MM.1S (cell line): ENCODE results near the gene OBSCN.

Source experiments
- DNase-seq: peaks from one replicate; pipeline ENCODE4 v3.0.0-alpha.2; 2015
- H2AFZ ChIP-seq: fragments of 300-600 bp; sonication (generic); 2 replicates; pipeline ENCODE4 v1.6.0; 2016; ENCODE audit warnings: antibody characterized with exemption, low read length
- H3F3A ChIP-seq: fragments of 300-600 bp; sonication (generic); 2 replicates; pipeline ENCODE4 v1.6.1; 2016; ENCODE audit warnings: mild to moderate bottlenecking, antibody characterized with exemption, low read length, moderate library complexity, mixed read lengths; ENCODE audit not compliant: insufficient read depth
- H3K27ac ChIP-seq: fragments of 300-600 bp; sonication (generic); 2 replicates; pipeline ENCODE4 v1.5.1; 2016; ENCODE audit warnings: mild to moderate bottlenecking, low read length
- H3K27me3 ChIP-seq: fragments of 300-600 bp; sonication (generic); replicated peaks from 2 replicates; pipeline ENCODE4 v1.6.0; 2016; ENCODE audit warnings: low read length; ENCODE audit not compliant: insufficient read depth
- H3K36me3 ChIP-seq: fragments of 300-600 bp; sonication (generic); replicated peaks from 2 replicates; pipeline ENCODE4 v1.6.1; 2016; ENCODE audit warnings: mild to moderate bottlenecking, low read length, mixed read lengths; ENCODE audit not compliant: insufficient read depth
- H3K4me1 ChIP-seq: fragments of 300-600 bp; sonication (generic); 2 replicates; pipeline ENCODE4 v1.6.1; 2016; ENCODE audit warnings: low read length, mixed read lengths
- H3K4me2 ChIP-seq: fragments of 300-600 bp; sonication (generic); 2 replicates; pipeline ENCODE4 v1.6.0; 2016; ENCODE audit warnings: low read depth, low read length
- H3K4me3 ChIP-seq: fragments of 300-600 bp; sonication (generic); 2 replicates; pipeline ENCODE4 v1.5.1; 2016; ENCODE audit warnings: low read length, mixed read lengths
- H3K79me2 ChIP-seq: fragments of 300-600 bp; sonication (generic); 2 replicates; pipeline ENCODE4 v1.6.1; 2016; ENCODE audit warnings: mixed run types, low read length, mixed read lengths
- H3K9ac ChIP-seq: fragments of 300-600 bp; sonication (generic); 2 replicates; pipeline ENCODE4 v1.6.1; 2016; ENCODE audit warnings: low read length, mixed read lengths
- H3K9me2 ChIP-seq: fragments of 300-600 bp; sonication (generic); replicated peaks from 2 replicates; pipeline ENCODE4 v1.6.1; 2016; ENCODE audit warnings: mild to moderate bottlenecking, low read length, mixed read lengths; ENCODE audit not compliant: insufficient read depth
- H3K9me3 ChIP-seq: fragments of 300-600 bp; sonication (generic); replicated peaks from 2 replicates; pipeline ENCODE4 v1.6.1; 2016; ENCODE audit warnings: mild to moderate bottlenecking, low read length, mixed read lengths; ENCODE audit not compliant: insufficient read depth
- H4K20me1 ChIP-seq: fragments of 300-600 bp; sonication (generic); 2 replicates; pipeline ENCODE4 v1.6.1; 2016; ENCODE audit warnings: mild to moderate bottlenecking, low read length, moderate library complexity, mixed read lengths; ENCODE audit not compliant: insufficient read depth
- CTCF ChIP-seq: fragments of 300-600 bp; sonication (generic); IDR thresholded peaks from 2 replicates; pipeline ENCODE4 v1.5.1; 2016; ENCODE audit warnings: antibody characterized with exemption, low read length, mixed read lengths
- EZH2 ChIP-seq: fragments of 300-600 bp; sonication (generic); optimal IDR thresholded peaks from 2 replicates; pipeline ENCODE3; 2017; ENCODE audit warnings: low read depth, mild to moderate bottlenecking, antibody characterized with exemption, low read length, mixed read lengths
- EZH2phosphoT487 ChIP-seq: fragments of 300-600 bp; sonication (generic); IDR thresholded peaks from 2 replicates; pipeline ENCODE4 v1.6.1; 2018; ENCODE audit warnings: antibody characterized with exemption, low read length

Gene OBSCN

GRCh38 chr1:228374711-228375577, 167.1 kb downstream of the OBSCN start:
- DNase-seq: no peak
- Histone ChIP-seq H3K27me3 (peaks cover 4% of the 10 kb centered on the region; the same call in 1 of the 2 replicates), H3K9me3 (no peaks in the 10 kb centered on the region), H3K9ac (no peak overlapping the region), H3K79me2 (no peaks in the 10 kb centered on the region), H3K4me2 (no peak overlapping the region), H3F3A (no peaks in the 10 kb centered on the region), H2AFZ (no peak overlapping the region), H3K27ac (no peak overlapping the region), H3K9me2 (no peaks in the 10 kb centered on the region), H4K20me1 (no peaks in the 10 kb centered on the region), H3K4me1 (no peaks in the 10 kb centered on the region), H3K36me3 (no peaks in the 10 kb centered on the region), H3K4me3 (no peak overlapping the region)
- no peak for TF ChIP-seq CTCF
- no peak for TF ChIP-seq EZH2
- TF ChIP-seq EZH2phosphoT487: no peak

- DNase-seq: no peak
- no peaks in the 10 kb centered on the region for H3K9me3 ChIP-seq
- no peaks in the 10 kb centered on the region for H3K9me2 ChIP-seq
- H3K27me3 ChIP-seq: no peaks in the 10 kb centered on the region; the same call in 1 of the 2 replicates
- H3K36me3 ChIP-seq: no peaks in the 10 kb centered on the region
- H3F3A ChIP-seq: no peaks in the 10 kb centered on the region
- H2AFZ ChIP-seq: no peak overlapping the region
- TF ChIP-seq EZH2 (no peak), CTCF (no peak), EZH2phosphoT487 (no peak)
- H3K4me1 ChIP-seq: no peaks in the 10 kb centered on the region
- no peak overlapping the region for H3K4me3 ChIP-seq
- H3K4me2 ChIP-seq: no peak overlapping the region
- no peak overlapping the region for H3K9ac ChIP-seq
- H3K27ac ChIP-seq: no peak overlapping the region
- no peaks in the 10 kb centered on the region for H4K20me1 ChIP-seq
- H3K79me2 ChIP-seq: no peaks in the 10 kb centered on the region
These were observed 167.9 kb downstream of the OBSCN start for GRCh38 chr1:228375578-228376261.

GRCh38 chr1:228376262-228376628, 168.4 kb downstream of the OBSCN start:
- no peaks in the 10 kb centered on the region for H3K36me3 ChIP-seq
- no peak for DNase-seq

More at GRCh38 chr1:228376262-228376628, 168.4 kb downstream of the OBSCN start:
- Histone ChIP-seq H3K4me1 (no peaks in the 10 kb centered on the region), H3F3A (no peaks in the 10 kb centered on the region), H3K4me3 (no peak overlapping the region), H4K20me1 (no peaks in the 10 kb centered on the region), H3K27me3 (no peaks in the 10 kb centered on the region; the same call in 1 of the 2 replicates), H3K9me2 (no peaks in the 10 kb centered on the region), H3K79me2 (no peaks in the 10 kb centered on the region), H2AFZ (no peak overlapping the region), H3K27ac (no peak overlapping the region), H3K9me3 (no peaks in the 10 kb centered on the region), H3K9ac (no peak overlapping the region), H3K4me2 (no peak overlapping the region)
- TF ChIP-seq EZH2 (no peak), CTCF (no peak), EZH2phosphoT487 (no peak)
